Sigmoid colon (tissue), 7 donors: ENCODE data around the gene ACTR2. TPM values are rescaled to one million over a fixed set of nuclear protein-coding genes. Genes with fewer than 3 reads are reported as not detected.
"Not testable (repeated sequence)": the region's sequence is repeated elsewhere in the genome, so short reads cannot be mapped to it uniquely, and the experiment has no call there.

ENCODE experiments used
- DNase-seq: peaks from one replicate; pipeline ENCODE4 v3.0.0-alpha.2; 2019
- H3K27ac ChIP-seq, 4 donors: fragments of 200-600 bp; sonication (generic); one replicate each; pipeline ENCODE4 v1.5.1; 2016 to 2019; ENCODE audit warnings: mild to moderate bottlenecking in 1 of 4
- H3K27me3 ChIP-seq, 3 donors: fragments of 200-600 bp; sonication (generic); one replicate each; pipeline ENCODE4 v1.5.1; 2019; ENCODE audit warnings: mild to moderate bottlenecking in 1 of 3
- H3K36me3 ChIP-seq, 4 donors: fragments of 200-600 bp; sonication (generic); one replicate each; pipeline ENCODE4 v1.5.1; 2016 to 2019
- H3K4me1 ChIP-seq, 4 donors: fragments of 200-600 bp; sonication (generic); one replicate each; pipeline ENCODE4 v1.5.1; 2017 to 2019
- H3K4me3 ChIP-seq, 4 donors: fragments of 200-600 bp; sonication (generic); one replicate each; pipeline ENCODE4 v1.5.1; 2017 to 2019; ENCODE audit warnings: mild to moderate bottlenecking in 2 of 4, moderate library complexity in 1 of 4
- H3K9me3 ChIP-seq, 4 donors: fragments of 200-600 bp in 3 of 4; sonication (generic) in 3 of 4; one replicate each; pipeline versions ENCODE4 v1.5.1 to v1.6.1; 2013 to 2019
- CTCF ChIP-seq, 4 experiments: fragments of 450-650 bp in 3 of 4; fragments of 200-600 bp in 1 of 4; IDR thresholded peaks; one replicate each; pipeline ENCODE4 v1.5.1; 2016 to 2019; ENCODE audit warnings: antibody characterized with exemption in 4 of 4, mild to moderate bottlenecking in 3 of 4, moderate library complexity in 2 of 4
- EP300 ChIP-seq, 4 donors: sonication (generic); formaldehyde crosslinking; IDR thresholded peaks; one replicate each; pipeline ENCODE4 v1.6.1; 2017; ENCODE audit warnings: antibody characterized with exemption in 4 of 4
- POLR2A ChIP-seq, 2 donors: fragments of 450-650 bp; IDR thresholded peaks; one replicate each; pipeline ENCODE4 v1.6.1; 2016; ENCODE audit warnings: antibody characterized with exemption in 2 of 2, mild to moderate bottlenecking in 2 of 2, moderate library complexity in 2 of 2
- POLR2AphosphoS5 ChIP-seq, 4 donors: sonication (generic); formaldehyde crosslinking; IDR thresholded peaks; one replicate each; pipeline ENCODE4 v1.6.1; 2017; ENCODE audit warnings: antibody characterized with exemption in 4 of 4
- WGBS, 2 donors: extraction: QIAGEN DNeasy Blood & Tissue Kit; methylation state at CpG; one replicate each; pipeline ENCODE4 v1.1.7; 2013; 5-methylcytosine and 5-hydroxymethylcytosine counted together
- intact Hi-C: fragments of 100-400 bp; cut with DNase I; formaldehyde crosslinking; loops from one replicate; pipeline ENCODE4 v1.15.1; 2023
- polyA plus RNA-seq, 3 donors: library from polyadenylated mRNA; stranded (reverse); fragments of 200-250 nt; gene quantifications; one replicate each; pipeline ENCODE4 v1.2.3, GENCODE V29; 2013
- total RNA-seq, 4 donors: library from RNA; depleted of rRNA; stranded (reverse); fragments of >200 nt; gene quantifications; one replicate each; pipeline ENCODE4 v1.1.0, GENCODE V29; 2016
- donor health status: healthy with polysubstance abuse.
- donor health status: Bipolar disorder and iron deficiency.
- donor health status: healthy.

The ACTR2 gene
- 10 to 100 TPM; 70.9 to 98.1 (median 88.1) TPM for total RNA-seq
- polyA plus RNA-seq, result 100 to 1,000 TPM; 126 to 171 (median 142) TPM

- intact Hi-C loops, result loop anchor here (2.0 to 5.0 kb wide), 2 partner anchors 95 to 207 kb away; partner anchors contain the start of gene RAB1A
- peak; percentile 98 for DNase-seq
- Histone ChIP-seq H3K9me3 (no peaks in the 10 kb centered on the region), H3K27me3 (no peaks in the 10 kb centered on the region), H3K27ac (peak within 1 kb of the TSS; percentile 95 to 99 (median 97)), H3K36me3 (no peaks in the 10 kb centered on the region), H3K4me1 (peaks cover 0 to 55% (median 44%) of the 10 kb centered on the region in 4 donors), H3K4me3 (peak within 1 kb of the TSS; percentile 92 to 96 (median 93))
- TF ChIP-seq POLR2AphosphoS5 (IDR thresholded peaks at IDR 0.05) (peak; percentile 52 to 89 (median 82)), POLR2A (IDR thresholded peaks at IDR 0.05) (peak; percentile 66 to 82), CTCF (IDR thresholded peaks at IDR 0.05) (no peak)
- WGBS, 2 donors, result 0% methylated on average over 82 of the region's 82 CpGs
Measured at GRCh38 chr2:65227456-65228262, at the start of gene ACTR2. TSS of gene ACTR2 (plus strand) at chr2:65227831. CDS start at chr2:65227910, 79 bp downstream.

GRCh38 chr2:65182570-65182969 lies 45.1 kb upstream of the ACTR2 start:
- Histone ChIP-seq H3K4me3 (no peak overlapping the region), H3K36me3 (no peaks in the 10 kb centered on the region), H3K27ac (no peak overlapping the region), H3K27me3 (no peaks in the 10 kb centered on the region), H3K4me1 (peaks cover 0 to 7% (median 3%) of the 10 kb centered on the region in 4 donors), H3K9me3 (no peaks in the 10 kb centered on the region)
- WGBS, 2 donors, result 83 to 87% methylated on average over 5 of the region's 5 CpGs
- no peak for DNase-seq
- intact Hi-C loops, result loop anchor here (10.0 kb wide), 1 partner anchor 268 kb away; no protein-coding TSS in a partner anchor
- no peak for TF ChIP-seq CTCF (IDR thresholded peaks at IDR 0.05)
- TF ChIP-seq POLR2AphosphoS5 (IDR thresholded peaks at IDR 0.05), result no peak

- H3K27ac ChIP-seq, H3K4me1 ChIP-seq, H3K27me3 ChIP-seq, H3K4me3 ChIP-seq, DNase-seq, H3K36me3 ChIP-seq, H3K9me3 ChIP-seq: not testable (repeated sequence)
- 90 to 95% methylated on average over 4 of the region's 4 CpGs for WGBS, 2 donors
- intact Hi-C loops, result loop anchor here (10.0 kb wide), 1 partner anchor 269 kb away; no protein-coding TSS in a partner anchor
Measured at GRCh38 chr2:65183406-65183805, 44.2 kb upstream of the ACTR2 start.

GRCh38 chr2:65185012-65185411 lies 42.6 kb upstream of the ACTR2 start:
- intact Hi-C loops, result loop anchor here (10.0 kb wide), 1 partner anchor 270 kb away; no protein-coding TSS in a partner anchor
- WGBS, 2 donors, result 73 to 90% methylated on average over 3 of the region's 3 CpGs

More at GRCh38 chr2:65185012-65185411, 42.6 kb upstream of the ACTR2 start:
- Histone ChIP-seq H3K27ac (no peak overlapping the region), H3K36me3 (no peaks in the 10 kb centered on the region), H3K4me1 (peaks cover 0 to 7% (median 3%) of the 10 kb centered on the region in 4 donors), H3K4me3 (no peak overlapping the region), H3K9me3 (no peaks in the 10 kb centered on the region), H3K27me3 (no peaks in the 10 kb centered on the region)
- TF ChIP-seq EP300 (IDR thresholded peaks at IDR 0.05) (no peak), POLR2A (IDR thresholded peaks at IDR 0.05) (no peak), POLR2AphosphoS5 (IDR thresholded peaks at IDR 0.05) (no peak), CTCF (IDR thresholded peaks at IDR 0.05) (no peak)
- no peak for DNase-seq
